ENCODE measurements around the gene ANKS1B.
A peak's percentile ranks its signal among the peaks of the same experiment; 100 is the strongest.

Gene ANKS1B

GRCh38 chr12:99920353-99920960 is 64.3 kb downstream of the ANKS1B start:
- no peak overlapping the region for H3K9ac ChIP-seq (ENCODE audit: low read depth in 1 of 2, low read length in 2 of 2)
- no peak overlapping the region for H3K27ac ChIP-seq (ENCODE audit: low read depth in 2 of 2, low read length in 2 of 2)
- no peaks in the 10 kb centered on the region for H3K9me3 ChIP-seq (ENCODE audit: control insufficient read depth in 2 of 2, low read length in 2 of 2)
- no peaks in the 10 kb centered on the region for H3K27me3 ChIP-seq (ENCODE audit: control insufficient read depth in 2 of 2, insufficient read depth in 2 of 2, low read length in 2 of 2)
- H3K4me3 ChIP-seq (ENCODE audit: low read length in 2 of 2), result no peak overlapping the region
- no peaks in the 10 kb centered on the region for H3K4me1 ChIP-seq (ENCODE audit: control insufficient read depth in 2 of 2, insufficient read depth in 2 of 2, low read length in 2 of 2)
- H3K36me3 ChIP-seq (ENCODE audit: control insufficient read depth in 2 of 2, insufficient read depth in 2 of 2, low read length in 2 of 2), result no peaks in the 10 kb centered on the region

- Histone ChIP-seq H3K9ac (ENCODE audit: low read depth in 1 of 2, low read length in 2 of 2) (no peak overlapping the region), H3K27me3 (ENCODE audit: control insufficient read depth in 2 of 2, insufficient read depth in 2 of 2, low read length in 2 of 2) (no peaks in the 10 kb centered on the region), H3K9me3 (ENCODE audit: control insufficient read depth in 2 of 2, low read length in 2 of 2) (no peaks in the 10 kb centered on the region), H3K4me3 (ENCODE audit: low read length in 2 of 2) (no peak overlapping the region), H3K36me3 (ENCODE audit: control insufficient read depth in 2 of 2, insufficient read depth in 2 of 2, low read length in 2 of 2) (no peaks in the 10 kb centered on the region), H3K27ac (ENCODE audit: low read depth in 2 of 2, low read length in 2 of 2) (no peak overlapping the region), H3K4me1 (ENCODE audit: control insufficient read depth in 2 of 2, insufficient read depth in 2 of 2, low read length in 2 of 2) (no peaks in the 10 kb centered on the region)
Measured at GRCh38 chr12:99917711-99918402, 66.9 kb downstream of the ANKS1B start.

- Histone ChIP-seq H3K4me3 (ENCODE audit: low read length in 2 of 2) (no peak overlapping the region), H3K27ac (ENCODE audit: low read depth in 2 of 2, low read length in 2 of 2) (no peak overlapping the region), H3K9me3 (ENCODE audit: control insufficient read depth in 2 of 2, low read length in 2 of 2) (no peaks in the 10 kb centered on the region), H3K4me1 (ENCODE audit: control insufficient read depth in 2 of 2, insufficient read depth in 2 of 2, low read length in 2 of 2) (no peaks in the 10 kb centered on the region), H3K36me3 (ENCODE audit: control insufficient read depth in 2 of 2, insufficient read depth in 2 of 2, low read length in 2 of 2) (no peaks in the 10 kb centered on the region), H3K9ac (ENCODE audit: low read depth in 1 of 2, low read length in 2 of 2) (no peak overlapping the region), H3K27me3 (ENCODE audit: control insufficient read depth in 2 of 2, insufficient read depth in 2 of 2, low read length in 2 of 2) (no peaks in the 10 kb centered on the region)
Measured at GRCh38 chr12:99916555-99916954, 68.2 kb downstream of the ANKS1B start.

GRCh38 chr12:99915251-99916082 is 69.3 kb downstream of the ANKS1B start:
- no peak overlapping the region for H3K4me3 ChIP-seq (ENCODE audit: low read length in 2 of 2)
- no peak overlapping the region for H3K9ac ChIP-seq (ENCODE audit: low read depth in 1 of 2, low read length in 2 of 2)
- no peaks in the 10 kb centered on the region for H3K36me3 ChIP-seq (ENCODE audit: control insufficient read depth in 2 of 2, insufficient read depth in 2 of 2, low read length in 2 of 2)
- no peak overlapping the region for H3K27ac ChIP-seq (ENCODE audit: low read depth in 2 of 2, low read length in 2 of 2)
- H3K27me3 ChIP-seq (ENCODE audit: control insufficient read depth in 2 of 2, insufficient read depth in 2 of 2, low read length in 2 of 2), result no peaks in the 10 kb centered on the region
- no peaks in the 10 kb centered on the region for H3K9me3 ChIP-seq (ENCODE audit: control insufficient read depth in 2 of 2, low read length in 2 of 2)
- no peaks in the 10 kb centered on the region for H3K4me1 ChIP-seq (ENCODE audit: control insufficient read depth in 2 of 2, insufficient read depth in 2 of 2, low read length in 2 of 2)

GRCh38 chr12:99914206-99914605 is 70.5 kb downstream of the ANKS1B start:
- no peak overlapping the region for H3K9ac ChIP-seq (ENCODE audit: low read depth in 1 of 2, low read length in 2 of 2)
- no peaks in the 10 kb centered on the region for H3K36me3 ChIP-seq (ENCODE audit: control insufficient read depth in 2 of 2, insufficient read depth in 2 of 2, low read length in 2 of 2)
- H3K4me3 ChIP-seq (ENCODE audit: low read length in 2 of 2), result no peak overlapping the region
- no peaks in the 10 kb centered on the region for H3K27me3 ChIP-seq (ENCODE audit: control insufficient read depth in 2 of 2, insufficient read depth in 2 of 2, low read length in 2 of 2)
- no peak overlapping the region for H3K27ac ChIP-seq (ENCODE audit: low read depth in 2 of 2, low read length in 2 of 2)
- H3K9me3 ChIP-seq (ENCODE audit: control insufficient read depth in 2 of 2, low read length in 2 of 2), result no peaks in the 10 kb centered on the region
- H3K4me1 ChIP-seq (ENCODE audit: control insufficient read depth in 2 of 2, insufficient read depth in 2 of 2, low read length in 2 of 2), result no peaks in the 10 kb centered on the region

- Histone ChIP-seq H3K9ac (ENCODE audit: low read depth in 1 of 2, low read length in 2 of 2) (no peak overlapping the region), H3K4me3 (ENCODE audit: low read length in 2 of 2) (no peak overlapping the region), H3K27ac (ENCODE audit: low read depth in 2 of 2, low read length in 2 of 2) (no peak overlapping the region), H3K9me3 (ENCODE audit: control insufficient read depth in 2 of 2, low read length in 2 of 2) (no peaks in the 10 kb centered on the region), H3K4me1 (ENCODE audit: control insufficient read depth in 2 of 2, insufficient read depth in 2 of 2, low read length in 2 of 2) (no peaks in the 10 kb centered on the region), H3K27me3 (ENCODE audit: control insufficient read depth in 2 of 2, insufficient read depth in 2 of 2, low read length in 2 of 2) (no peaks in the 10 kb centered on the region), H3K36me3 (ENCODE audit: control insufficient read depth in 2 of 2, insufficient read depth in 2 of 2, low read length in 2 of 2) (no peaks in the 10 kb centered on the region)
Measured at GRCh38 chr12:99911967-99912366, 72.8 kb downstream of the ANKS1B start.

GRCh38 chr12:99911081-99911480 is 73.7 kb downstream of the ANKS1B start:
- H3K36me3 ChIP-seq (ENCODE audit: control insufficient read depth in 2 of 2, insufficient read depth in 2 of 2, low read length in 2 of 2), result no peaks in the 10 kb centered on the region
- H3K4me1 ChIP-seq (ENCODE audit: control insufficient read depth in 2 of 2, insufficient read depth in 2 of 2, low read length in 2 of 2), result no peaks in the 10 kb centered on the region
- no peaks in the 10 kb centered on the region for H3K27me3 ChIP-seq (ENCODE audit: control insufficient read depth in 2 of 2, insufficient read depth in 2 of 2, low read length in 2 of 2)
- H3K4me3 ChIP-seq (ENCODE audit: low read length in 2 of 2), result no peak overlapping the region
- H3K27ac ChIP-seq (ENCODE audit: low read depth in 2 of 2, low read length in 2 of 2), result peak overlapping the region in 1 of 2 donors; percentile 6
- no peak overlapping the region for H3K9ac ChIP-seq (ENCODE audit: low read depth in 1 of 2, low read length in 2 of 2)
- no peaks in the 10 kb centered on the region for H3K9me3 ChIP-seq (ENCODE audit: control insufficient read depth in 2 of 2, low read length in 2 of 2)

- Histone ChIP-seq H3K4me3 (ENCODE audit: low read length in 2 of 2) (no peak overlapping the region), H3K4me1 (ENCODE audit: control insufficient read depth in 2 of 2, insufficient read depth in 2 of 2, low read length in 2 of 2) (no peaks in the 10 kb centered on the region), H3K27ac (ENCODE audit: low read depth in 2 of 2, low read length in 2 of 2) (peak overlapping the region in 1 of 2 donors; percentile 6), H3K27me3 (ENCODE audit: control insufficient read depth in 2 of 2, insufficient read depth in 2 of 2, low read length in 2 of 2) (no peaks in the 10 kb centered on the region), H3K9ac (ENCODE audit: low read depth in 1 of 2, low read length in 2 of 2) (no peak overlapping the region), H3K9me3 (ENCODE audit: control insufficient read depth in 2 of 2, low read length in 2 of 2) (no peaks in the 10 kb centered on the region), H3K36me3 (ENCODE audit: control insufficient read depth in 2 of 2, insufficient read depth in 2 of 2, low read length in 2 of 2) (no peaks in the 10 kb centered on the region)
Measured at GRCh38 chr12:99910342-99910741, 74.4 kb downstream of the ANKS1B start.

GRCh38 chr12:99906786-99907579 is 77.8 kb downstream of the ANKS1B start:
- Histone ChIP-seq H3K27ac (ENCODE audit: low read depth in 2 of 2, low read length in 2 of 2) (no peak overlapping the region), H3K27me3 (ENCODE audit: control insufficient read depth in 2 of 2, insufficient read depth in 2 of 2, low read length in 2 of 2) (no peaks in the 10 kb centered on the region), H3K4me3 (ENCODE audit: low read length in 2 of 2) (no peak overlapping the region), H3K4me1 (ENCODE audit: control insufficient read depth in 2 of 2, insufficient read depth in 2 of 2, low read length in 2 of 2) (no peaks in the 10 kb centered on the region), H3K36me3 (ENCODE audit: control insufficient read depth in 2 of 2, insufficient read depth in 2 of 2, low read length in 2 of 2) (no peaks in the 10 kb centered on the region), H3K9ac (ENCODE audit: low read depth in 1 of 2, low read length in 2 of 2) (no peak overlapping the region), H3K9me3 (ENCODE audit: control insufficient read depth in 2 of 2, low read length in 2 of 2) (no peaks in the 10 kb centered on the region)

Data from mucosa of rectum (tissue), 2 donors.